Sigmoid colon (tissue), 7 donors: ENCODE measurements around the gene ELAVL2. TPM values are rescaled to one million over a fixed set of nuclear protein-coding genes. Genes with fewer than 3 reads are reported as not detected.

ENCODE experiments used
- DNase-seq: peaks from one replicate; pipeline ENCODE4 v3.0.0-alpha.2; 2019
- H3K27ac ChIP-seq, 4 donors: fragments of 200-600 bp; sonication (generic); one replicate each; pipeline ENCODE4 v1.5.1; 2016 to 2019; ENCODE audit warnings: mild to moderate bottlenecking in 1 of 4
- H3K27me3 ChIP-seq, 3 donors: fragments of 200-600 bp; sonication (generic); one replicate each; pipeline ENCODE4 v1.5.1; 2019; ENCODE audit warnings: mild to moderate bottlenecking in 1 of 3
- H3K36me3 ChIP-seq, 4 donors: fragments of 200-600 bp; sonication (generic); one replicate each; pipeline ENCODE4 v1.5.1; 2016 to 2019
- H3K4me1 ChIP-seq, 4 donors: fragments of 200-600 bp; sonication (generic); one replicate each; pipeline ENCODE4 v1.5.1; 2017 to 2019
- H3K4me3 ChIP-seq, 4 donors: fragments of 200-600 bp; sonication (generic); one replicate each; pipeline ENCODE4 v1.5.1; 2017 to 2019; ENCODE audit warnings: mild to moderate bottlenecking in 2 of 4, moderate library complexity in 1 of 4
- H3K9me3 ChIP-seq, 4 donors: fragments of 200-600 bp in 3 of 4; sonication (generic) in 3 of 4; one replicate each; pipeline versions ENCODE4 v1.5.1 to v1.6.1; 2013 to 2019
- EP300 ChIP-seq, 4 donors: sonication (generic); formaldehyde crosslinking; IDR thresholded peaks; one replicate each; pipeline ENCODE4 v1.6.1; 2017; ENCODE audit warnings: antibody characterized with exemption in 4 of 4
- POLR2A ChIP-seq, 2 donors: fragments of 450-650 bp; IDR thresholded peaks; one replicate each; pipeline ENCODE4 v1.6.1; 2016; ENCODE audit warnings: antibody characterized with exemption in 2 of 2, mild to moderate bottlenecking in 2 of 2, moderate library complexity in 2 of 2
- POLR2AphosphoS5 ChIP-seq, 4 donors: sonication (generic); formaldehyde crosslinking; IDR thresholded peaks; one replicate each; pipeline ENCODE4 v1.6.1; 2017; ENCODE audit warnings: antibody characterized with exemption in 4 of 4
- WGBS, 2 donors: extraction: QIAGEN DNeasy Blood & Tissue Kit; methylation state at CpG; one replicate each; pipeline ENCODE4 v1.1.7; 2013; 5-methylcytosine and 5-hydroxymethylcytosine counted together
- intact Hi-C: fragments of 100-400 bp; cut with DNase I; formaldehyde crosslinking; loops from one replicate; pipeline ENCODE4 v1.15.1; 2023
- polyA plus RNA-seq, 3 donors: library from polyadenylated mRNA; stranded (reverse); fragments of 200-250 nt; gene quantifications; one replicate each; pipeline ENCODE4 v1.2.3, GENCODE V29; 2013
- total RNA-seq, 4 donors: library from RNA; depleted of rRNA; stranded (reverse); fragments of >200 nt; gene quantifications; one replicate each; pipeline ENCODE4 v1.1.0, GENCODE V29; 2016
- TF ChIP-seq, protein P1 (sequence below), 4 experiments: fragments of 450-650 bp in 3 of 4; fragments of 200-600 bp in 1 of 4; IDR thresholded peaks; one replicate each; pipeline ENCODE4 v1.5.1; 2016 to 2019; ENCODE audit warnings: antibody characterized with exemption in 4 of 4, mild to moderate bottlenecking in 3 of 4, moderate library complexity in 2 of 4
- donor health status: healthy with polysubstance abuse.
- donor health status: Bipolar disorder and iron deficiency.
- donor health status: healthy.

The ELAVL2 gene
- total and polyA plus RNA-seq, 7 donors = 0.16 to 0.36 (median 0.22) TPM; not detected in 4

DNA sequence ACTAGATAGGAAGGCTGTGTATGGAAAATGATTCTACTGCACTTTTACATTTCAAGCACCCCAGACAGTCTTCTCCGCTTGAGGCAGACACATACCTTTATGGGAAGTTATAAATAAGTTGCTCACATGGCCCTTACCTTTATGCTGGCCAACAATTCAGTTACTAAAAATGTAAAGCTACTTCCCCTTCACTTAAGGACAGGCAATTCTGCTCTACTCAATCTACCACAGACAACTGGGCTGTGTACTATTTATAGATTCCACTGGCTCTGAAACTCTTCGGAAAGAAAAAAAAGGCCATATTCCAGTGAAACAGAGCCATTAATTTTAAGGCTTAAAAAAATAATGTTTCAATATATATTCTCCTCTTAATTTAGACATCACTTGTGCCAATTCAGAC lies 59.4 kb downstream of the ELAVL2 start:
- Histone ChIP-seq H3K4me1 (no peaks in the 10 kb centered on the region), H3K9me3 (no peaks in the 10 kb centered on the region), H3K27me3 (no peaks in the 10 kb centered on the region), H3K4me3 (no peak overlapping the region), H3K36me3 (no peaks in the 10 kb centered on the region), H3K27ac (no peak overlapping the region)
- 42 to 61% methylated on average over 2 of the region's 2 CpGs for WGBS, 2 donors
- TF ChIP-seq, protein P1, sequence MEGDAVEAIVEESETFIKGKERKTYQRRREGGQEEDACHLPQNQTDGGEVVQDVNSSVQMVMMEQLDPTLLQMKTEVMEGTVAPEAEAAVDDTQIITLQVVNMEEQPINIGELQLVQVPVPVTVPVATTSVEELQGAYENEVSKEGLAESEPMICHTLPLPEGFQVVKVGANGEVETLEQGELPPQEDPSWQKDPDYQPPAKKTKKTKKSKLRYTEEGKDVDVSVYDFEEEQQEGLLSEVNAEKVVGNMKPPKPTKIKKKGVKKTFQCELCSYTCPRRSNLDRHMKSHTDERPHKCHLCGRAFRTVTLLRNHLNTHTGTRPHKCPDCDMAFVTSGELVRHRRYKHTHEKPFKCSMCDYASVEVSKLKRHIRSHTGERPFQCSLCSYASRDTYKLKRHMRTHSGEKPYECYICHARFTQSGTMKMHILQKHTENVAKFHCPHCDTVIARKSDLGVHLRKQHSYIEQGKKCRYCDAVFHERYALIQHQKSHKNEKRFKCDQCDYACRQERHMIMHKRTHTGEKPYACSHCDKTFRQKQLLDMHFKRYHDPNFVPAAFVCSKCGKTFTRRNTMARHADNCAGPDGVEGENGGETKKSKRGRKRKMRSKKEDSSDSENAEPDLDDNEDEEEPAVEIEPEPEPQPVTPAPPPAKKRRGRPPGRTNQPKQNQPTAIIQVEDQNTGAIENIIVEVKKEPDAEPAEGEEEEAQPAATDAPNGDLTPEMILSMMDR (IDR thresholded peaks at IDR 0.05) = no peak
- TF ChIP-seq POLR2AphosphoS5 (IDR thresholded peaks at IDR 0.05) (no peak), POLR2A (IDR thresholded peaks at IDR 0.05) (no peak), EP300 (IDR thresholded peaks at IDR 0.05) (no peak)
- no peak for DNase-seq
- intact Hi-C loops = no loop called here

DNA sequence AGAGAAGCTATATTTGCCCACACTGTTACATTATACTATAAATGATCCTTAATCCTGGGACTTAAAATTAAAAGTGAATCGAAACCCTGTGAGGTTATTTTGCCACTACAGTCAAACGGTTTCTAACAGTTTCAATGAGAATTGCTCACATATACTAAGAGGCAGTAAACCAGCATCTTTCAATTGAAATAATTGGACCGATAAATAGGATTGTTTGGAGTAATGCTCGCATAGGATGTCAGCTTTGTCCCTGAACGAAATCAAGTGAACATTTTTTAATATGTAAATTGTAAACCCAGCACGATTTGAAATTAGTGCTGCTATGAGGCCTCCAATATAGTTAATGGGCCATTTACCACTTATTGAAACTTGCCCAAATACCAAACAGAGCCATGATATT lies 60.5 kb downstream of the ELAVL2 start:
- DNase-seq = no peak
- Histone ChIP-seq H3K4me3 (no peak overlapping the region), H3K36me3 (no peaks in the 10 kb centered on the region), H3K27ac (no peak overlapping the region), H3K4me1 (no peaks in the 10 kb centered on the region), H3K27me3 (no peaks in the 10 kb centered on the region), H3K9me3 (no peaks in the 10 kb centered on the region)
- 87 to 91% methylated on average over 6 of the region's 6 CpGs for WGBS, 2 donors
- intact Hi-C loops = no loop called here
- no peak for TF ChIP-seq POLR2A (IDR thresholded peaks at IDR 0.05)
- no peak for TF ChIP-seq POLR2AphosphoS5 (IDR thresholded peaks at IDR 0.05)
- TF ChIP-seq, protein P1 (IDR thresholded peaks at IDR 0.05) = no peak
- TF ChIP-seq EP300 (IDR thresholded peaks at IDR 0.05) = no peak

DNA sequence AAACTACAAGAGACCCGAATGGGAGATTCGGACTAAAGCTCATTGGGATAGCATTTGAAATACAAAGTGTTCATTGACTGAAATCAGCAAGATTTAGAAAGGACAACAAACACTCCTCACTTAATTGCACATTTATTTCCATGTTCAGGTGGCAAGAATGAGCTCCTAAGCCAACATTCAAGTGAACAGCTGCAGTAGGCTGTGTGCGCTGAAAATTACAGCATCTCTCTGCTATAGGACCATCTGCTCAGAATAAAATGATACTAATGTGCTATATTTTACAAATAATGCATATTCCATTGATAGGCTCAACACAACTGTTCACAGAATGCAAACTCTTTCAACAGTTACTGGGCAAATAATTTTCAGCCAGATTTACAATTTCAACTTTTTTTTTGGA lies 61.8 kb downstream of the ELAVL2 start:
- H3K9me3 ChIP-seq = no peaks in the 10 kb centered on the region
- no peaks in the 10 kb centered on the region for H3K36me3 ChIP-seq
- no peak overlapping the region for H3K27ac ChIP-seq
- intact Hi-C loops = no loop called here
- no peaks in the 10 kb centered on the region for H3K27me3 ChIP-seq
- no peak overlapping the region for H3K4me3 ChIP-seq
- DNase-seq = no peak
- 78 to 83% methylated on average over 3 of the region's 3 CpGs for WGBS, 2 donors
- TF ChIP-seq EP300 (IDR thresholded peaks at IDR 0.05) (no peak), POLR2A (IDR thresholded peaks at IDR 0.05) (no peak), POLR2AphosphoS5 (IDR thresholded peaks at IDR 0.05) (no peak)
- TF ChIP-seq, protein P1 (IDR thresholded peaks at IDR 0.05) = no peak
- no peaks in the 10 kb centered on the region for H3K4me1 ChIP-seq

DNA sequence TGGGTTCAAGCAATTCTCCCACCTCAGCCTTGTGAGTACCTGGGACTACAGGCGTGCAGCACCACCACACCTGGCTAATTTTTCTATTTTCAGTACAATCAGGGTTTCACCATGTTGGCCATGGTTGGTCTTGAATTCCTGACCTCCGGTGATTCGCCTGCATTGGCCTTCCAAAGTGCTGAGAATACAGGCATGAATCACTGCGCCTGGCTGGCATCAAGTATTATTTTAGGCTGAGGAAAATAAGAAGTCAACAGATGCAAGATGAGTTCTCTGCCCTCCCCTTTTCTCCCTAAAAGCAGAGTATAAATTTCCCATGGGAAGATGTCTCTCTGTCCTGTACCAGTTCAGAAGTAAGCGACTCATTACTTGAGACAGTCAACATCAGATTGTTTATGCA lies 71.5 kb downstream of the ELAVL2 start:
- WGBS, 2 donors = 89 to 93% methylated on average over 5 of the region's 5 CpGs
- H3K4me3 ChIP-seq = no peak overlapping the region
- H3K27me3 ChIP-seq = no peaks in the 10 kb centered on the region
- H3K4me1 ChIP-seq = no peaks in the 10 kb centered on the region
- no peak overlapping the region for H3K27ac ChIP-seq
- no peaks in the 10 kb centered on the region for H3K9me3 ChIP-seq
- H3K36me3 ChIP-seq = no peaks in the 10 kb centered on the region
- intact Hi-C loops = no loop called here
- DNase-seq = no peak
- TF ChIP-seq, protein P1 (IDR thresholded peaks at IDR 0.05) = no peak
- TF ChIP-seq POLR2AphosphoS5 (IDR thresholded peaks at IDR 0.05) (no peak), EP300 (IDR thresholded peaks at IDR 0.05) (no peak), POLR2A (IDR thresholded peaks at IDR 0.05) (no peak)

DNA sequence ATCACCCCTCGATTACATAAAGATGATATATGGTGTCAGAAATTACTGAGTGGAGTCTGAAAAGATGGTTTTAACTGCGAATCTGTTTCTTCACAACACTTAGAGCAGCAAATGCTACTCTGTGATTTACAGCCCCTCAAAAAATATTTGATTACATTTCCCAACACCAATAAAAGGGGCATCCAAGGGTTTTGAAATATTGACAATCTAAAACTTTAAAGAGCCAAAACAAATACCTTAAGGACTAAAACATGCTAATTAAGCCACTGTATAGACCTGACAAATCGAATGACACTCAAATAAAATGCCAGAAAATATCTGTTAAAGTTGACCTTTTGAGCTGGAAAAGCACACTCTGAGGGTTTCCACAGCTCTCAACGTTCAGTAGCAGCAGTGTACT lies 73.2 kb downstream of the ELAVL2 start:
- 58 to 59% methylated on average over 4 of the region's 4 CpGs for WGBS, 2 donors

More for the DNA sequence above, 73.2 kb downstream of the ELAVL2 start:
- H3K9me3 ChIP-seq = no peaks in the 10 kb centered on the region
- no peaks in the 10 kb centered on the region for H3K27me3 ChIP-seq
- DNase-seq = no peak
- H3K36me3 ChIP-seq = no peaks in the 10 kb centered on the region
- intact Hi-C loops = no loop called here
- no peaks in the 10 kb centered on the region for H3K4me1 ChIP-seq
- no peak overlapping the region for H3K27ac ChIP-seq
- no peak overlapping the region for H3K4me3 ChIP-seq
- TF ChIP-seq POLR2AphosphoS5 (IDR thresholded peaks at IDR 0.05) (no peak), EP300 (IDR thresholded peaks at IDR 0.05) (no peak), POLR2A (IDR thresholded peaks at IDR 0.05) (no peak)
- TF ChIP-seq, protein P1 (IDR thresholded peaks at IDR 0.05) = no peak
